Measurements from ENCODE around the gene ZNF611. TPM values are rescaled to one million over a fixed set of nuclear protein-coding genes. Genes with fewer than 3 reads are reported as not detected.

The ZNF611 gene
- total RNA-seq, 2 experiments from 2014 or later: 10.6 to 23.8 TPM

DNA sequence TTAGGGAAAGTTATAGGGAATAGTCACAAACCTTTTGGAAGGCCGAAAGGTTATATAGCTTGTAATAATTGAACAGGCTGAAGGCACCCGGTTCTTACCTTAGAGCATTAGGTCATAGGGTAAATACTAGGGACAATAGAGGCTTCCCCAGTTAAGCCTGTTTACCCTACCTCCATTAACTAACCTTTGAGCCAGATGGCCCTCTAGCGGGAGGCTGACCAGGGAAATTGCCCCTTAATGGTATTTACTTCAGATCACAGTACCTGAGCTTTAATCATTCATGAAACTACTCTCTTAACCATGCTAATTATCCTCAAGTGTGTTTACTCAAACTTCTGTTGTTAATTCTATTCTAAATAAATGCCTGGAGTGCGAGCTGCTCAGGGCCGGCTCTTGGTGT, 76.2 kb downstream of the ZNF611 start:
- BruUV-seq (replicated peaks): no TSS peak
- no peaks in the 10 kb centered on the region for H3K9me3 ChIP-seq (ENCODE audit: low read length)
- DNase-seq (ENCODE audit: low spot score): no peak
- no peaks in the 10 kb centered on the region for H3K79me2 ChIP-seq (ENCODE audit: insufficient read depth, low read depth, low read length)
- H2AFZ ChIP-seq (ENCODE audit: low read length): no peak overlapping the region
- no peaks in the 10 kb centered on the region for H3K4me1 ChIP-seq (ENCODE audit: insufficient read depth, low read length, poor library complexity, severe bottlenecking)
- no peaks in the 10 kb centered on the region for H4K20me1 ChIP-seq (ENCODE audit: insufficient read depth, low read length)
- no peak overlapping the region for H3K4me3 ChIP-seq (ENCODE audit: low read depth, low read length, poor library complexity, severe bottlenecking)
- intact Hi-C loops (cut with micrococcal nuclease; ENCODE audit: unreplicated experiment): no loop called here
- peaks cover 80% of the 10 kb centered on the region for H3K36me3 ChIP-seq (ENCODE audit: insufficient read depth, low read length)
- CTCF ChIA-PET (ENCODE audit: unreplicated experiment): no interaction called here
- POLR2A ChIA-PET: no interaction called here
- H3K9me2 ChIP-seq (ENCODE audit: insufficient read depth, low read length): no peaks in the 10 kb centered on the region
- no peak overlapping the region for H3K27ac ChIP-seq (ENCODE audit: low read depth, low read length, poor library complexity, severe bottlenecking)
- no peak overlapping the region for H3K4me2 ChIP-seq (ENCODE audit: low read length)
- TF ChIP-seq EZH2phosphoT487 (IDR thresholded peaks at IDR 0.05; ENCODE audit: borderline replicate concordance, low read depth, low read length): no peak
- TF ChIP-seq, protein P1, sequence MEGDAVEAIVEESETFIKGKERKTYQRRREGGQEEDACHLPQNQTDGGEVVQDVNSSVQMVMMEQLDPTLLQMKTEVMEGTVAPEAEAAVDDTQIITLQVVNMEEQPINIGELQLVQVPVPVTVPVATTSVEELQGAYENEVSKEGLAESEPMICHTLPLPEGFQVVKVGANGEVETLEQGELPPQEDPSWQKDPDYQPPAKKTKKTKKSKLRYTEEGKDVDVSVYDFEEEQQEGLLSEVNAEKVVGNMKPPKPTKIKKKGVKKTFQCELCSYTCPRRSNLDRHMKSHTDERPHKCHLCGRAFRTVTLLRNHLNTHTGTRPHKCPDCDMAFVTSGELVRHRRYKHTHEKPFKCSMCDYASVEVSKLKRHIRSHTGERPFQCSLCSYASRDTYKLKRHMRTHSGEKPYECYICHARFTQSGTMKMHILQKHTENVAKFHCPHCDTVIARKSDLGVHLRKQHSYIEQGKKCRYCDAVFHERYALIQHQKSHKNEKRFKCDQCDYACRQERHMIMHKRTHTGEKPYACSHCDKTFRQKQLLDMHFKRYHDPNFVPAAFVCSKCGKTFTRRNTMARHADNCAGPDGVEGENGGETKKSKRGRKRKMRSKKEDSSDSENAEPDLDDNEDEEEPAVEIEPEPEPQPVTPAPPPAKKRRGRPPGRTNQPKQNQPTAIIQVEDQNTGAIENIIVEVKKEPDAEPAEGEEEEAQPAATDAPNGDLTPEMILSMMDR (conservative IDR thresholded peaks at IDR 0.05; ENCODE audit: low read length): no peak

DNA sequence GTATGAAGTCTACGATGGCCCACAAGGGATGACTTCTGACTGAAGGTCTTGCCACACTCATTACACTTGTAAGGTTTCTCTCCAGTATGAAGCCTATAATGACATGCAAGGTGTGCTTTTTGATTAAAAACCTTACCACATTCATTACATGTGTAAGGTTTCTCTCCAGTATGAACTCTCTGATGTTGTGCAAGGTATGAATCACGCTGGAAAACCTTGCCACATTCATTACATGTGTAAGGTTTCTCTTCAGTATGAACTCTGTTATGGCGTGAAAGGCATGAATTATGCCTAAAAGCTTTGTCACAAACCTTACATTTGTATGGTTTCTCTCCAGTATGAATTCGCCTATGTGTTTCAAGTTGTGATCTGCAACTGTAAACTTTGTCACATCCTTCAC, 81.7 kb downstream of the ZNF611 start:
- H3K9me2 ChIP-seq (ENCODE audit: insufficient read depth, low read length): no peaks in the 10 kb centered on the region
- H3K4me3 ChIP-seq (ENCODE audit: low read depth, low read length, poor library complexity, severe bottlenecking): no peak overlapping the region
- H3K4me1 ChIP-seq (ENCODE audit: insufficient read depth, low read length, poor library complexity, severe bottlenecking): no peaks in the 10 kb centered on the region
- no peak overlapping the region for H3K4me2 ChIP-seq (ENCODE audit: low read length)
- DNase-seq (ENCODE audit: low spot score): no peak
- ChIA-PET CTCF (ENCODE audit: unreplicated experiment) (no interaction called here), POLR2A (no interaction called here)
- H3K79me2 ChIP-seq (ENCODE audit: insufficient read depth, low read depth, low read length): no peaks in the 10 kb centered on the region
- no peak overlapping the region for H2AFZ ChIP-seq (ENCODE audit: low read length)
- no peaks in the 10 kb centered on the region for H4K20me1 ChIP-seq (ENCODE audit: insufficient read depth, low read length)
- TF ChIP-seq, protein P1 (conservative IDR thresholded peaks at IDR 0.05; ENCODE audit: low read length): no peak
- TF ChIP-seq EZH2phosphoT487 (IDR thresholded peaks at IDR 0.05; ENCODE audit: borderline replicate concordance, low read depth, low read length): no peak
- H3K27ac ChIP-seq (ENCODE audit: low read depth, low read length, poor library complexity, severe bottlenecking): no peak overlapping the region
- no TSS peak for BruUV-seq (replicated peaks)
- H3K9me3 ChIP-seq (ENCODE audit: low read length): no peaks in the 10 kb centered on the region
- intact Hi-C loops (cut with micrococcal nuclease; ENCODE audit: unreplicated experiment): no loop called here
- H3K36me3 ChIP-seq (ENCODE audit: insufficient read depth, low read length): peaks cover 95% of the 10 kb centered on the region

Other genes starting within 250 kb of the ZNF611 start
- gene ZNF808, start 207.4 kb downstream of the ZNF611 start, total RNA-seq (2014; rRNA removed; shearing (Covaris generic)): 26.9 and 46.6 TPM in 2 replicates
- gene ZNF808, start 207.4 kb downstream of the ZNF611 start, total RNA-seq (2022): 29.2 and 33.7 TPM in 2 replicates
- 18.0 and 18.1 TPM in 2 replicates for gene ZNF701, start 164.8 kb downstream of the ZNF611 start, total RNA-seq (2014; rRNA removed; shearing (Covaris generic))
- 25.5 and 28.3 TPM in 2 replicates for gene ZNF701, start 164.8 kb downstream of the ZNF611 start, total RNA-seq (2022)
- 59.4 and 66.1 TPM in 2 replicates for gene ZNF83, start 96.7 kb downstream of the ZNF611 start, total RNA-seq (2014; rRNA removed; shearing (Covaris generic))
- gene ZNF83, start 96.7 kb downstream of the ZNF611 start, total RNA-seq (2022): 47.2 and 66.8 TPM in 2 replicates
- 2.8 and 4.6 TPM in 2 replicates for gene ZNF600, start 51.7 kb upstream of the ZNF611 start, total RNA-seq (2014; rRNA removed; shearing (Covaris generic))
- 8.5 and 10.7 TPM in 2 replicates for gene ZNF600, start 51.7 kb upstream of the ZNF611 start, total RNA-seq (2022)
- 17.9 and 21.1 TPM in 2 replicates for gene ZNF28, start 86.6 kb upstream of the ZNF611 start, total RNA-seq (2014; rRNA removed; shearing (Covaris generic))
- 15.7 and 19.1 TPM in 2 replicates for gene ZNF28, start 86.6 kb upstream of the ZNF611 start, total RNA-seq (2022)
- gene ZNF468, start 122.6 kb upstream of the ZNF611 start, total RNA-seq (2014; rRNA removed; shearing (Covaris generic)): 19.7 and 27.0 TPM in 2 replicates
- gene ZNF468, start 122.6 kb upstream of the ZNF611 start, total RNA-seq (2022): 21.3 and 23.0 TPM in 2 replicates
- 8.0 and 13.5 TPM in 2 replicates for gene ZNF320, start 162.6 kb upstream of the ZNF611 start, total RNA-seq (2014; rRNA removed; shearing (Covaris generic))
- 16.1 and 16.9 TPM in 2 replicates for gene ZNF320, start 162.6 kb upstream of the ZNF611 start, total RNA-seq (2022)
- 7.4 and 8.5 TPM in 2 replicates for gene ZNF888, start 188.4 kb upstream of the ZNF611 start, total RNA-seq (2014; rRNA removed; shearing (Covaris generic))
- gene ZNF888, start 188.4 kb upstream of the ZNF611 start, total RNA-seq (2022): 9.0 and 11.3 TPM in 2 replicates
- 5.8 and 8.8 TPM in 2 replicates for gene ZNF816, start 227.8 kb upstream of the ZNF611 start, total RNA-seq (2014; rRNA removed; shearing (Covaris generic))
- 8.6 and 10.5 TPM in 2 replicates for gene ZNF816, start 227.8 kb upstream of the ZNF611 start, total RNA-seq (2022)